Activated T-cell treated with anti-CD3 and anti-CD28 coated beads, Interleukin-2, amount 50 U/mL, for 4 hours (primary cell): ENCODE data around the gene CSKMT. TPM values are rescaled to one million over a fixed set of nuclear protein-coding genes. Genes with fewer than 3 reads are reported as not detected.

Experiments
- ATAC-seq, 2 donors: fragments of 200-7000 bp; cut with Tn5 transposase; one replicate each; pipeline ENCODE4 v1.10.0; 2021
- DNase-seq: peaks from one replicate; pipeline ENCODE4 v3.0.0-alpha.2; 2020
- H3K27me3 Mint-ChIP-seq: one replicate; pipeline ENCODE4 v1.8.0; 2021; ENCODE audit warnings: low read depth, mixed read lengths
- H3K36me3 Mint-ChIP-seq: one replicate; pipeline ENCODE4 v1.8.0; 2022; ENCODE audit warnings: mixed read lengths; ENCODE audit not compliant: insufficient read depth
- H3K4me1 Mint-ChIP-seq: one replicate; pipeline ENCODE4 v1.8.0; 2021; ENCODE audit warnings: low read depth, mixed read lengths
- H3K4me3 Mint-ChIP-seq: one replicate; pipeline ENCODE4 v1.8.0; 2021; ENCODE audit warnings: mild to moderate bottlenecking, moderate library complexity, mixed read lengths
- H3K9me3 Mint-ChIP-seq: one replicate; pipeline ENCODE4 v1.8.0; 2021; ENCODE audit warnings: mixed read lengths
- total RNA-seq, 3 donors: library from RNA; stranded (reverse); gene quantifications; one replicate each; pipeline ENCODE4 v1.2.1, GENCODE V29; 2021

Gene CSKMT
- total RNA-seq, 3 donors from 2014 or later = 54.6 to 73.1 (median 73.0) TPM

GRCh38 chr11:62712861-62713260, 47.7 kb downstream of the CSKMT start:
- Mint-ChIP-seq H3K36me3 (peaks cover 51% of the 10 kb centered on the region), H3K4me1 (peaks cover 52% of the 10 kb centered on the region), H3K9me3 (no peaks in the 10 kb centered on the region), H3K27me3 (no peaks in the 10 kb centered on the region), H3K4me3 (no peak overlapping the region)
- ATAC-seq = no peak
- DNase-seq = no peak

DNA sequence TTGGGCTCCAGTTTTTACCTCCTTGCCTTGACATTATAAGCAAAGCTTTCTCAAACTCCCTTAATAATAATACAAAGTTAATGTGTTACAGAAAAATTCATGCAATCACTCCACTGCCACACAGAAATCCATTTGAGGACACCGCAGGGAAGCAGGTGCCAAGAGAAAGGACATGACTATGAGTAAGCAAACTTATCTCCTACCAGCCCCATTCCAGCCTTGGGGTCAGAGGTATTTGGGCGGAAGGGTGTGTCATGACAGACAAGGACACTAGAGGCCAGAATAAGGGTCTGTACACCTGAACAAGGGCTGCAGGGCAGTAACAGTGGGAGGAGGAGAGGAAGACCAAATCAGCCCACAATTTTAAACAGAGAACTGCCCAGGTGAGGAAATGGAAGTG, 48.2 kb downstream of the CSKMT start:
- Mint-ChIP-seq H3K4me3 (no peak overlapping the region), H3K36me3 (peaks cover 55% of the 10 kb centered on the region), H3K9me3 (no peaks in the 10 kb centered on the region), H3K27me3 (no peaks in the 10 kb centered on the region), H3K4me1 (peaks cover 52% of the 10 kb centered on the region)
- no peak for ATAC-seq
- DNase-seq = no peak

- ATAC-seq (no peak), DNase-seq (no peak)
- Mint-ChIP-seq H3K36me3 (peaks cover 57% of the 10 kb centered on the region), H3K9me3 (no peaks in the 10 kb centered on the region), H3K4me3 (no peak overlapping the region), H3K27me3 (no peaks in the 10 kb centered on the region), H3K4me1 (peaks cover 38% of the 10 kb centered on the region)
Measured at GRCh38 chr11:62715150-62716130, 50.3 kb downstream of the CSKMT start.

DNA sequence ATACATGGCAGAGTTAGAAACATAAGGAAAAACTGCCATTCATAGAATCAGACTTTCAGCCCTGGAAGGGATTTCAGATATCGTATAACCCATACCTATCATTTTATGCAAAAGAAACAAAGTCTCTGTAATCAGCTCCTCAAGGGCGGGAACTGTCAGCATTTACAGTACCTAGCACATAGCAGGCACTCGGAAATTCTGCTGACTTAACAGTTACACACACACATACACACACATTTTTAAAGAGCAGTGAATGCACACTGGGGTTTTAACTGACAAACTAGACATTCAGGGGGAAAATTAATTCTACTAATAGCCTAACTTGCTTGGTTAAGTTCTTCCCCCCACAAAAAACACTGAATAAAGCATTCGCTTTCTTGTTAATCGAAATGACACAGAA, 51.1 kb downstream of the CSKMT start:
- Mint-ChIP-seq H3K9me3 (no peaks in the 10 kb centered on the region), H3K4me3 (no peak overlapping the region), H3K27me3 (no peaks in the 10 kb centered on the region), H3K4me1 (peaks cover 35% of the 10 kb centered on the region), H3K36me3 (peaks cover 58% of the 10 kb centered on the region)
- DNase-seq (no peak), ATAC-seq (no peak)

DNA sequence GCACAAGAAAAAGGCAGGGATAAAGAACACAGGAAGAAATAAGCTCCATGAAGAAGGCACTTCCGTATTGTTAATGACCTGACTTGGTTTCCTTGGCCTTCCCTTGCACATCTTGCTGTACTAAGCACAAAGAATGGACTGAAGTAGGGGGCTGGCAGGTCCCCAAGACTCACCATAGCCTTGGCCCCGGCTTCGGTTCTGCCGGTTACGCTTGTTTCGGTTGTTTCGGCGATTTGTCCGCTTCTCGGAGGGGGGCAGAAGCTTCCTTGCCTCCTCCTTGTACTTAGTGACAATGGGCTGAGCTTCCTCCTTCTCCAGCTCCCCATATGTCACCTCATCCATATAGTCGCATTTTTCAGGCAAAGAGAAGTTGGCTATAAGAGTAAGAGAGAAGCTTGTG, 51.7 kb downstream of the CSKMT start:
- H3K4me3 Mint-ChIP-seq = no peak overlapping the region
- H3K4me1 Mint-ChIP-seq = peaks cover 39% of the 10 kb centered on the region
- peaks cover 61% of the 10 kb centered on the region for H3K36me3 Mint-ChIP-seq
- ATAC-seq = no peak
- no peak for DNase-seq
- H3K27me3 Mint-ChIP-seq = no peaks in the 10 kb centered on the region
- H3K9me3 Mint-ChIP-seq = no peaks in the 10 kb centered on the region

Other genes starting within 250 kb of the CSKMT start
- 1 to 10 TPM in 1 of 3 donors, under 1 TPM in 2; 0.61 to 1.1 (median 0.87) TPM for gene SCGB1A1, start 246.3 kb upstream of the CSKMT start, total RNA-seq
- gene AHNAK, start 118.5 kb upstream of the CSKMT start, total RNA-seq = 10 to 100 TPM; 12.3 to 22.7 (median 13.3) TPM
- 1,000 to 10,000 TPM; 1,775 to 1,880 (median 1,879) TPM for gene EEF1G, start 91.4 kb upstream of the CSKMT start, total RNA-seq
- gene TUT1, start 73.8 kb upstream of the CSKMT start, total RNA-seq = 10 to 100 TPM; 39.4 to 46.1 (median 41.6) TPM
- 100 to 1,000 TPM; 217 to 224 (median 220) TPM for gene MTA2, start 63.4 kb upstream of the CSKMT start, total RNA-seq
- gene EML3, start 52.5 kb upstream of the CSKMT start, total RNA-seq = 100 to 1,000 TPM; 145 to 160 (median 155) TPM
- gene ROM1, start 52.1 kb upstream of the CSKMT start, total RNA-seq = 1 to 10 TPM; 5.8 to 6.6 (median 5.8) TPM
- gene B3GAT3, start 43.3 kb upstream of the CSKMT start, total RNA-seq = 10 to 100 TPM; 58.2 to 66.2 (median 59.7) TPM
- 100 to 1,000 TPM; 173 to 204 (median 194) TPM for gene GANAB, start 18.7 kb upstream of the CSKMT start, total RNA-seq
- gene INTS5, start 12.0 kb upstream of the CSKMT start, total RNA-seq = 10 to 100 TPM; 43.5 to 50.0 (median 48.0) TPM
- 100 to 1,000 TPM; 174 to 212 (median 206) TPM for gene C11orf98, start 102 bp upstream of the CSKMT start, total RNA-seq
- 10 to 100 TPM in 2 of 3 donors, 1 to 10 TPM in 1; 9.4 to 14.6 (median 10.6) TPM for gene UQCC3, start 6.4 kb downstream of the CSKMT start, total RNA-seq
- 10 to 100 TPM; 17.0 to 22.2 (median 19.2) TPM for gene LBHD1, start 7.0 kb downstream of the CSKMT start, total RNA-seq
- 100 to 1,000 TPM; 151 to 174 (median 157) TPM for gene UBXN1, start 13.8 kb downstream of the CSKMT start, total RNA-seq
- gene LRRN4CL, start 24.2 kb downstream of the CSKMT start, total RNA-seq = under 1 TPM; 0.21 to 0.33 (median 0.30) TPM
- gene BSCL2, start 42.1 kb downstream of the CSKMT start, total RNA-seq = 10 to 100 TPM; 23.6 to 29.6 (median 26.9) TPM
- gene GNG3, start 42.4 kb downstream of the CSKMT start, total RNA-seq = not detected
- gene HNRNPUL2, start 62.1 kb downstream of the CSKMT start, total RNA-seq = 10 to 100 TPM; 45.3 to 49.4 (median 47.9) TPM
- gene TTC9C, start 63.2 kb downstream of the CSKMT start, total RNA-seq = 10 to 100 TPM; 20.2 to 22.9 (median 20.9) TPM
- 1 to 10 TPM; 5.7 to 6.9 (median 6.5) TPM for gene ZBTB3, start 88.8 kb downstream of the CSKMT start, total RNA-seq
- 100 to 1,000 TPM; 143 to 145 (median 144) TPM for gene POLR2G, start 96.3 kb downstream of the CSKMT start, total RNA-seq
- 10 to 100 TPM; 27.2 to 34.3 (median 29.1) TPM for gene TAF6L, start 106.1 kb downstream of the CSKMT start, total RNA-seq
- gene TMEM179B, start 122.1 kb downstream of the CSKMT start, total RNA-seq = 10 to 100 TPM; 26.8 to 35.4 (median 31.6) TPM
- 10 to 100 TPM in 2 of 3 donors, 1 to 10 TPM in 1; 9.4 to 12.1 (median 11.6) TPM for gene TMEM223, start 126.7 kb downstream of the CSKMT start, total RNA-seq
- gene NXF1, start 140.1 kb downstream of the CSKMT start, total RNA-seq = 100 to 1,000 TPM; 138 to 180 (median 158) TPM
- 10 to 100 TPM; 22.3 to 31.6 (median 28.4) TPM for gene STX5, start 166.7 kb downstream of the CSKMT start, total RNA-seq
- gene TEX54, start 167.5 kb downstream of the CSKMT start, total RNA-seq = under 1 TPM; 0.63 to 0.92 (median 0.89) TPM
- 100 to 1,000 TPM; 228 to 254 (median 235) TPM for gene WDR74, start 174.3 kb downstream of the CSKMT start, total RNA-seq
- gene SLC3A2, start 215.6 kb downstream of the CSKMT start, total RNA-seq = 100 to 1,000 TPM; 580 to 683 (median 586) TPM